HEK293 (cell line): Measurements from ENCODE around the gene GGNBP2.

Experiments used
- CTCF ChIP-seq: fragments of 450-650 bp; formaldehyde crosslinking; IDR thresholded peaks from 2 replicates; pipeline ENCODE4 v1.5.1; 2016; ENCODE audit warnings: missing biosample characterization, missing genetic modification characterization
- OVOL3 ChIP-seq: fragments of 450-650 bp; formaldehyde crosslinking; IDR thresholded peaks from 2 replicates; pipeline ENCODE4 v1.5.1; 2016; ENCODE audit warnings: missing biosample characterization, missing genetic modification characterization
- PRDM1 ChIP-seq: fragments of 450-650 bp; formaldehyde crosslinking; IDR thresholded peaks from 2 replicates; pipeline ENCODE4; 2016; ENCODE audit warnings: missing biosample characterization, missing genetic modification characterization
- TSHZ1 ChIP-seq: fragments of 450-650 bp; formaldehyde crosslinking; IDR thresholded peaks from 2 replicates; pipeline ENCODE4 v1.5.1; 2016; ENCODE audit warnings: missing biosample characterization, missing genetic modification characterization, borderline replicate concordance
- ZBTB49 ChIP-seq: fragments of 450-650 bp; formaldehyde crosslinking; IDR thresholded peaks from 2 replicates; pipeline ENCODE4 v1.5.1; 2016; ENCODE audit warnings: missing biosample characterization, missing genetic modification characterization, low read depth
- ZNF114 ChIP-seq: fragments of 450-650 bp; formaldehyde crosslinking; IDR thresholded peaks from 2 replicates; pipeline ENCODE4 v1.5.0; 2017; ENCODE audit warnings: missing biosample characterization, missing genetic modification characterization
- ZNF146 ChIP-seq: fragments of 450-650 bp; formaldehyde crosslinking; IDR thresholded peaks from 2 replicates; pipeline ENCODE4 v1.5.1; 2016; ENCODE audit warnings: missing biosample characterization, missing genetic modification characterization
- ZNF174 ChIP-seq: fragments of 450-650 bp; formaldehyde crosslinking; IDR thresholded peaks from 2 replicates; pipeline ENCODE4 v1.5.0; 2017; ENCODE audit warnings: missing biosample characterization, mild to moderate bottlenecking, missing genetic modification characterization
- ZNF184 ChIP-seq: fragments of 450-650 bp; IDR thresholded peaks from 2 replicates; pipeline ENCODE4 v1.5.1; 2018; ENCODE audit warnings: missing biosample characterization, mild to moderate bottlenecking, missing genetic modification characterization
- ZNF211 ChIP-seq: fragments of 450-650 bp; formaldehyde crosslinking; IDR thresholded peaks from 2 replicates; pipeline ENCODE4 v1.5.1; 2016; ENCODE audit warnings: low read depth, missing biosample characterization, missing genetic modification characterization
- ZNF292 ChIP-seq: fragments of 450-650 bp; formaldehyde crosslinking; IDR thresholded peaks from 2 replicates; pipeline ENCODE4 v1.5.1; 2016; ENCODE audit warnings: low read depth, missing biosample characterization, missing genetic modification characterization, borderline replicate concordance
- ZNF664 ChIP-seq: fragments of 450-650 bp; formaldehyde crosslinking; IDR thresholded peaks from 2 replicates; pipeline ENCODE4 v1.5.1; 2016; ENCODE audit warnings: missing biosample characterization, missing genetic modification characterization
- ZNF777 ChIP-seq: fragments of 450-650 bp; formaldehyde crosslinking; IDR thresholded peaks from 2 replicates; pipeline ENCODE4 v1.5.1; 2017; ENCODE audit warnings: missing biosample characterization, missing genetic modification characterization, borderline replicate concordance

GRCh38 chr17:36553459-36553858, 8.7 kb downstream of the GGNBP2 start:
- TF ChIP-seq ZNF114 (tag by site-specific recombination) (no peak), ZNF174 (tag by site-specific recombination) (no peak), ZNF184 (tag by site-specific recombination) (no peak), ZNF664 (tag by site-specific recombination) (no peak), ZBTB49 (no peak), ZNF211 (tag by site-specific recombination) (no peak), OVOL3 (tag by site-specific recombination) (no peak), CTCF (tag by site-specific recombination) (no peak), ZNF292 (tag by site-specific recombination) (no peak), ZNF146 (tag by site-specific recombination) (no peak), PRDM1 (tag by site-specific recombination) (no peak), TSHZ1 (no peak), ZNF777 (tag by site-specific recombination) (no peak)
